A549 (cell line): ENCODE data around the gene OPA3. TPM values are rescaled to one million over a fixed set of nuclear protein-coding genes. Genes with fewer than 3 reads are reported as not detected.
A peak's percentile ranks its signal among the peaks of the same experiment; 100 is the strongest.

Source experiments
- ATOH8 ChIP-seq: fragments of 250-450 bp; sonication (Bioruptor Pico); IDR thresholded peaks from 2 replicates; pipeline ENCODE4 v1.5.0; 2020; ENCODE audit warnings: low read depth, mild to moderate bottlenecking, moderate library complexity
- BHLHE40 ChIP-seq: IDR thresholded peaks from 2 replicates; pipeline ENCODE4 v1.6.1; 2012; ENCODE audit warnings: low read depth, low read length, inconsistent platforms
- CBX8 ChIP-seq: fragments of 200-600 bp; sonication (generic); IDR thresholded peaks from 2 replicates; pipeline ENCODE4 v1.6.1; 2016
- CEBPB ChIP-seq, 2 experiments: fragments of >200 bp in 1 of 2; sonication (Bioruptor Twin) in 1 of 2; formaldehyde crosslinking in 1 of 2; IDR thresholded peaks; 2 replicates each; pipeline ENCODE4 v1.6.1; 2012 to 2016
- CTCF ChIP-seq: fragments of >200 bp; sonication (Bioruptor Twin); formaldehyde crosslinking; IDR thresholded peaks from 3 replicates; pipeline ENCODE4 v1.5.1; 2016
- E2F6 ChIP-seq: IDR thresholded peaks from 2 replicates; pipeline ENCODE4 v1.6.1; 2012; ENCODE audit warnings: low read depth, borderline replicate concordance
- ELK1 ChIP-seq: fragments of 150-350 bp; IDR thresholded peaks from 2 replicates; pipeline ENCODE4 v1.6.1; 2014; ENCODE audit warnings: low read depth, mild to moderate bottlenecking, low read length
- EP300 ChIP-seq, 2 experiments: fragments of >200 bp; sonication (Bioruptor Twin); formaldehyde crosslinking; IDR thresholded peaks; 2 replicates in 1 of 2; 3 replicates in 1 of 2; pipeline ENCODE4 v1.6.1; 2016 to 2017
- FOSB ChIP-seq: fragments of 250-450 bp; sonication (Bioruptor Pico); IDR thresholded peaks from 2 replicates; pipeline ENCODE4 v1.5.0; 2020; ENCODE audit warnings: mild to moderate bottlenecking, moderate library complexity
- FOSL2 ChIP-seq, 2 experiments: fragments of 450-650 bp in 1 of 2; fragments of >200 bp in 1 of 2; sonication (Bioruptor Twin) in 1 of 2; formaldehyde crosslinking; IDR thresholded peaks; 2 replicates each; pipeline versions ENCODE4 v1.5.0 to v1.6.1; 2016 to 2020; ENCODE audit warnings: mild to moderate bottlenecking in 1 of 2, moderate library complexity in 1 of 2
- FOXS1 ChIP-seq: fragments of 250-450 bp; sonication (Bioruptor Pico); IDR thresholded peaks from 2 replicates; pipeline ENCODE4 v1.5.0; 2020; ENCODE audit warnings: mild to moderate bottlenecking, moderate library complexity
- GATA3 ChIP-seq: IDR thresholded peaks from 2 replicates; pipeline ENCODE4 v1.6.1; 2012; ENCODE audit warnings: borderline replicate concordance
- HES2 ChIP-seq: fragments of >200 bp; sonication (Bioruptor Twin); formaldehyde crosslinking; IDR thresholded peaks from 2 replicates; pipeline ENCODE4 v1.6.1; 2016
- HEYL ChIP-seq: fragments of 250-450 bp; sonication (Bioruptor Pico); IDR thresholded peaks from 2 replicates; pipeline ENCODE4 v1.8.0; 2021; ENCODE audit warnings: mild to moderate bottlenecking, moderate library complexity
- HOXA7 ChIP-seq: fragments of 250-450 bp; sonication (Bioruptor Pico); IDR thresholded peaks from 2 replicates; pipeline ENCODE4 v1.5.0; 2020; ENCODE audit warnings: mild to moderate bottlenecking, moderate library complexity
- JUNB ChIP-seq: fragments of >200 bp; sonication (Bioruptor Twin); formaldehyde crosslinking; IDR thresholded peaks from 2 replicates; pipeline ENCODE4 v1.6.1; 2016
- KDM1A ChIP-seq: fragments of 200-600 bp; sonication (generic); IDR thresholded peaks from 2 replicates; pipeline ENCODE4 v1.6.1; 2016; ENCODE audit warnings: low read depth, mild to moderate bottlenecking
- KDM5A ChIP-seq: fragments of 200-600 bp; sonication (generic); IDR thresholded peaks from 2 replicates; pipeline ENCODE4 v1.6.1; 2016; ENCODE audit warnings: antibody characterized with exemption, mild to moderate bottlenecking
- MAZ ChIP-seq: fragments of 150-350 bp; IDR thresholded peaks from 2 replicates; pipeline ENCODE4 v1.6.1; 2014; ENCODE audit warnings: antibody characterized with exemption, low read depth, low read length, borderline replicate concordance
- MYC ChIP-seq: IDR thresholded peaks from 2 replicates; pipeline ENCODE4 v1.6.1; 2012; ENCODE audit warnings: mild to moderate bottlenecking, inconsistent platforms, low read length, improper control_type of control experiment, borderline replicate concordance
- NFE2L2 ChIP-seq: fragments of 150-350 bp; conservative IDR thresholded peaks from 2 replicates; pipeline ENCODE4 v1.6.1; 2014; ENCODE audit warnings: low read length
- NPAS2 ChIP-seq: fragments of 250-450 bp; sonication (Bioruptor Pico); IDR thresholded peaks from 2 replicates; pipeline ENCODE4 v1.8.0; 2022; ENCODE audit warnings: mild to moderate bottlenecking, moderate library complexity, borderline replicate concordance
- NR3C1 ChIP-seq: fragments of >200 bp; sonication (Bioruptor Twin); formaldehyde crosslinking; IDR thresholded peaks from 3 replicates; pipeline ENCODE4 v1.6.1; 2017
- PHF8 ChIP-seq: fragments of 200-600 bp; sonication (generic); IDR thresholded peaks from 2 replicates; pipeline ENCODE4 v1.6.1; 2016; ENCODE audit warnings: low read depth, mild to moderate bottlenecking, antibody characterized with exemption, moderate library complexity, borderline replicate concordance
- POLR2AphosphoS2 ChIP-seq: conservative IDR thresholded peaks from 2 replicates; pipeline ENCODE4 v1.6.1; 2012; ENCODE audit warnings: low read length, improper control_type of control experiment, inconsistent platforms
- RAD21 ChIP-seq, 2 experiments: fragments of >200 bp in 1 of 2; sonication (Bioruptor Twin) in 1 of 2; formaldehyde crosslinking in 1 of 2; IDR thresholded peaks in 1 of 2; conservative IDR thresholded peaks in 1 of 2; 2 replicates in 1 of 2; 3 replicates in 1 of 2; pipeline ENCODE4 v1.6.1; 2012 to 2018; ENCODE audit warnings: inconsistent platforms in 1 of 2
- RCOR1 ChIP-seq: fragments of 150-350 bp; IDR thresholded peaks from 2 replicates; pipeline ENCODE4 v1.6.1; 2014; ENCODE audit warnings: antibody characterized with exemption, low read length, low read depth
- REST ChIP-seq: fragments of 200-600 bp; sonication (generic); IDR thresholded peaks from 2 replicates; pipeline ENCODE4 v1.6.1; 2016; ENCODE audit warnings: antibody characterized with exemption, mild to moderate bottlenecking, moderate library complexity
- RFX5 ChIP-seq: fragments of 450-650 bp; IDR thresholded peaks from 2 replicates; pipeline ENCODE4 v1.7.1; 2014; ENCODE audit warnings: antibody characterized with exemption, mild to moderate bottlenecking, moderate library complexity
- SMC3 ChIP-seq: fragments of >200 bp; sonication (Bioruptor Twin); formaldehyde crosslinking; IDR thresholded peaks from 3 replicates; pipeline ENCODE4 v1.6.1; 2018; ENCODE audit warnings: inconsistent platforms
- SREBF2 ChIP-seq: fragments of 450-650 bp; IDR thresholded peaks from 2 replicates; pipeline ENCODE4 v1.6.1; 2014; ENCODE audit warnings: mild to moderate bottlenecking, moderate library complexity
- TFCP2L1 ChIP-seq: fragments of 250-450 bp; sonication (Bioruptor Pico); IDR thresholded peaks from 2 replicates; pipeline ENCODE4 v1.5.0; 2021; ENCODE audit warnings: mild to moderate bottlenecking
- TP53 ChIP-seq: fragments of 250-450 bp; sonication (Bioruptor Pico); IDR thresholded peaks from 2 replicates; pipeline ENCODE4 v1.5.0; 2021; ENCODE audit warnings: mild to moderate bottlenecking, moderate library complexity
- ZC3H11A ChIP-seq: fragments of 450-650 bp; IDR thresholded peaks from 2 replicates; pipeline ENCODE4 v1.6.1; 2014; ENCODE audit warnings: antibody characterized with exemption, mild to moderate bottlenecking
- ZSCAN20 ChIP-seq: fragments of 250-450 bp; sonication (Bioruptor Pico); IDR thresholded peaks from 2 replicates; pipeline ENCODE4 v1.8.0; 2022; ENCODE audit warnings: mild to moderate bottlenecking, moderate library complexity
- polyA plus RNA-seq, 4 experiments: library from polyadenylated mRNA; depleted of rRNA in 3 of 4; stranded (reverse); fragments of >200 nt; fragmentation: RNase III in 1 of 4; extraction: RNeasy Plus Mini Kit Qiagen cat#74134 plus additional on column Dnase treatment in 1 of 4; gene quantifications; 2 replicates in 3 of 4; 3 replicates in 1 of 4; pipeline ENCODE4 v1.2.3, GENCODE V29; 2011 to 2017

Gene OPA3
- polyA plus RNA-seq, 2 of the 4 experiments (the other 2 are of a cell fraction) = 15.6 to 21.8 TPM

GRCh38 chr19:45478454-45479238, 106.0 kb downstream of the OPA3 start (continued):
- TF ChIP-seq HEYL (CRISPR knock-in tag) (no peak), BHLHE40 (no peak), ATOH8 (CRISPR knock-in tag) (no peak), ZC3H11A (no peak), NFE2L2 (no peak), TFCP2L1 (CRISPR knock-in tag) (0 out of 2 replicates have a peak, but pooled peaks have one; percentile 56), ELK1 (no peak), ZSCAN20 (CRISPR knock-in tag) (no peak), REST (0 out of 2 replicates have a peak, but pooled peaks have one; percentile 19), HES2 (no peak), RFX5 (no peak), GATA3 (peak; percentile 42; the same call in 1 of the 2 replicates), TP53 (CRISPR knock-in tag) (no peak), RAD21 (conservative IDR thresholded peaks at IDR 0.05 in 1 of 2, IDR thresholded peaks at IDR 0.05 in 1 of 2) (peak; percentile 98 to 99), MYC (peak; percentile 45; the same call in 1 of the 2 replicates), SMC3 (peak; percentile 99), KDM5A (no peak), CBX8 (no peak), PHF8 (no peak), E2F6 (no peak), KDM1A (no peak), JUNB (peak; percentile 22; the same call in 1 of the 2 replicates), NR3C1 (no peak), RCOR1 (no peak), FOXS1 (no peak), SREBF2 (peak; percentile 91), HOXA7 (CRISPR knock-in tag) (no peak), POLR2AphosphoS2 (peak; percentile 97), FOSL2 (IDR thresholded peaks at IDR 0.05) (no peak), FOSL2 (CRISPR knock-in tag; IDR thresholded peaks at IDR 0.05) (peak; percentile 72), MAZ (0 out of 2 replicates have a peak, but pooled peaks have one; percentile 59), EP300 (IDR thresholded peaks at IDR 0.05) (no peak), FOSB (CRISPR knock-in tag) (peak; percentile 47; the same call in 1 of the 2 replicates), CTCF (peak; percentile 99), CEBPB (IDR thresholded peaks at IDR 0.05) (0 out of 4 replicates have a peak, but pooled peaks of 1 of the 2 experiments have one; percentile 36), NPAS2 (CRISPR knock-in tag) (no peak)
